SKM-1 (cell line): ENCODE results near the gene ASTL.

Experiments
- DNase-seq: peaks from one replicate; lab custom pipeline; 2025; ENCODE audit not compliant: unreplicated experiment; lab: John Stamatoyannopoulos, UW

ASTL gene

GRCh38 chr2:96102596-96103186 lies 35.6 kb downstream of the ASTL start:
- DNase-seq, result no peak

- DNase-seq, result no peak
These were observed 37.4 kb downstream of the ASTL start for GRCh38 chr2:96100893-96101304.

DNA sequence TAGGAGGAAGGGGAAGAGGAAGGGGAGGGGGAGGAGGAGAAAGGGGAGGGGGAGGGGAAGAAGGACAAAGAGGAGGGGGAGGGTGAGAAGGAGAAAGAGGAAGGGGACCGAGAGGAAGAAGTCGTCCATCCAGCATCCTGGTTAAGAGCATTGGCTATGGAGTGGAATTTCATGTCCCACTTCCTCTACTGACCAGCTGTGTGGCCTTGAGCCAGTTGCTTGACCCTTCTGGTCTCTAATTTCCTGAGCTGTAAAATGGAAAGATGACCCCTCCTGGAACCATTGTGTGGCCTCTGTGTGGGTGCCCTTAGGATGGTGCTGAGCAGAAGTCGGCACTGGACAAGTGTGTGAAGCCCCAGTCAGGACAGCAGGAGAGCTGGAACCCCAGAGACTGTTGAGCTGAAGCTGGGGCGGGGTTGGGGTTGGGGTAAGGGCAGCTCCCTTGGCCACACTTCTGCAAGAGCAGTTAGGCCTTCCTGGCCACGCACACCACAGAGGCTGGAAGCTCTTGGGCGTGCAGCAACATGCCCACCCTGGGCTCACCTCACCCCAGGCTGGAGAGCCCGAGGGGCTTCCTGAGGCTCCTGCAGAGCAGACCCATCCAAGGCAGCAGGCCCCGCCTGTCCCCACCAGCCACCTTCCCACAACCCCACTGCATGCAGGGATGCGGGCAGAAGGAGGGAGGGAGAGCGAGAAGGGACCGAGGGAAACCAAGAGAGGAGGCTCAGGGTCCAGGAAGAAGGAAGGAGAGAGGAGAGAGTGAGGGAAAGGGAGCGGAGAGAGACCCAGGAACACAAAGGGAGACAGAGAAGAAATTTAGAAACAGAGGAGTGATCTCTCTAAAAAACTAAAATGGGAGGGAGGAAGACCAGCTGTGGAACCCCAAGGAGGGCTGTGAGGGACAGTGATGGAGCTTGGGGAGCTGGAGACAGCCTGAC lies 38.2 kb downstream of the ASTL start:
- peak; percentile 34 for DNase-seq

GRCh38 chr2:96098900-96099590 lies 39.3 kb downstream of the ASTL start:
- DNase-seq, result no peak

- DNase-seq, result no peak
These were observed 40.1 kb downstream of the ASTL start for GRCh38 chr2:96097951-96098823.

DNA sequence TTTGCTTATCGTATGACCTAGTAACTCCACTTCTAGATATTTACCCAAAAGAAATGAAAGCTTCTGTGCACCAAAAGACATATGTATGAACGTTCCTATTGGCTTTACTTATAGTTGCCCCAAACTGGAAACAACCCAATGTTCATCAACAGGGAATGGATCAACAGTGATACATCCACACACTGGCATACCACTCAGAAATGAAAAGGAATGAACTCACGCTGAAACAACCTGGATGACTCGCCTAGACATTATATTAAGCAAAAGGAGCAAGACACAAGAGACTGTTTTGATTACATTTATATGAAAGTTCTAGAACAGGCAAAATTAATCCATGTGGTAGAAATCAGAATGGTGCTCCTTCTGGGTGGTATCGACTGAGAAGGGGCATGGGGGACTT lies 40.9 kb downstream of the ASTL start:
- DNase-seq, result no peak

DNA sequence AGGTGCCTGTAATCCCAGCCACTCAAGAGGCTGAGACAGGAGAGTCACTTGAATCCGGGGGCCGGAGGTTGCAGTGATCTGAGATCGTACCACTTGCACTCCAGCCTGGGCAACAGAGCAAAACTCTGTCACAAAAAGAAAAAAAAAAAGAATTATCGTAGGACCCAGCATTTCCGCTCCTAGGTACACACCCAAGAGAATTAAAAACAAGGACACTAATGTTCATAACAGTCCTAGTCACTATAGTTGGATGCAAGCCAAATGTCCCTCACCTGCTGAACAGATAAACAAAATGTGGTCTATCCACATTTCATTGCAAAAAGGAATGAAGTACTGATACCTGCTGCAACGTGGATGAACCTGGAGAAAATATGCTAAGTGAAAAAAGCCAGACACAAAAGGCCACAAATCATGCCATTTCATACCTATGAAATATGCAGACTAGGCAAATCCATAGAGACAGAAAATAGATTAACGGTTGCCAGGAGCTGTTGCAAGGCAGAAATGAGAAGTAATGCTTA lies 43.1 kb downstream of the ASTL start:
- no peak for DNase-seq

GRCh38 chr2:96093528-96093927 lies 44.8 kb downstream of the ASTL start:
- no peak for DNase-seq

- DNase-seq, result no peak
These were observed 45.4 kb downstream of the ASTL start for GRCh38 chr2:96092951-96093350.

DNA sequence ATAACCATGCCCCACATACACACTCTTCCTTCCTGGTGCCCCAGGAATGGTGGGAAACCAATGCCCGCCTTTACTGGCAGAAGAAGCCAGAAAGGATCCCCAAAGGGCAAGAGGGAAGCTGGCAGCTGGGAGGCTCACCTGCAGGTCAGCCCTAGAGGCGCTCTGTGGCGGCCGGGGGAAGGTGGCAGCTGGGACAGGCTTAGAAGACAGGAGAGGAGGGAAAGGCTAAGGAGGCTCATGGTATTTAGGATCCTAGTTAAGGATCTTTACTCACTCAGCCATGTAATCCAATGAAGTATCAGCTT lies 45.8 kb downstream of the ASTL start:
- no peak for DNase-seq

GRCh38 chr2:96091711-96092572 lies 46.4 kb downstream of the ASTL start:
- no peak for DNase-seq

GRCh38 chr2:96091141-96091710 lies 47.1 kb downstream of the ASTL start:
- DNase-seq, result no peak

GRCh38 chr2:96090196-96090926 lies 47.9 kb downstream of the ASTL start:
- no peak for DNase-seq

GRCh38 chr2:96089356-96090195 lies 48.7 kb downstream of the ASTL start:
- DNase-seq, result no peak

DNA sequence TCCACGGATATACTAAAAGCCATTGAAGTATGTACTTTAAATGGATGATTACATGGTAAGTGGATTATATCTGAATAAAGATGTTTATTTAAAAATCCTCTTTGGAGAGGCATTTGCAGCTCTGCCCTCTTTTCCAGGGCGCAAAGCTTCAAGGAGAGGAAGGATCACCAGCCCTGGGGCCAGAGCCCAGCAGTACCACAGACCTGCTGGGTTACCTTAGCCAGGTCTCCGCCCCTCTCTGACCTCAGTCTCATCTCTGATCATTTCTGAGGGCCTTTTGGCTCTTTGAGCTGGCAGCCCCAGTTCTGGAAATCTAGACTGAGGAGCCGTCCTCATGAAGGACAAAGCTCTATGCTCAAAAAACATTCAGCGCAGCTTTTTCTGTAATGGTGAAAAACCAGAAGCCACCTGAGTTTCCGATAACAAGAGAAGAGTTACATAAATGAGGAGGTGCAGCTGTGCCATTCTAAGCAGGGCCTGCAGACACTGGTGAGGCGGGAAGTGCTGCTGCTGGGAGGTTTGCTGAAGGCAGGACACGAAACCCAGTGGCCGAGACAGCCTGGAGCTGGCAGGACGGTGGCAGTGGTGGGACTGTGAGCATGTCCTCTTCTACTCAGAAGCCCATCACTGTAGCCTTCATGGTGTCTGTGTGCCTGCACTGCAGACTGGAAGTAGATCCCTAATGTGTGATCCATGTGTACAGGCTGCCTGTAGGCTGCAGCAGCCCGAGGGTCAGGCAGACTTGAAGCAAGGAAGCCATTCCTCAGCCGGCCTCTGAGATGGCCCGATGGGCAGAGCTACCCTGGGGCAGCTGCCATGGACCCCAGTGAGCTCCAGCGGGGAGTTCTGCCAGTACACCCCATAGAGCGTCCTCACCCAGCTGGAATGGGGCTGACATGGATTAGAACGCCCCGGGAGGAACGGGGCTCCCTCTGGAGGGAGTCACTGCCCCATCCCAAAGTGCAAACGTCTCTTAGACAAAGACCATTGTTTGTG lies 49.7 kb downstream of the ASTL start:
- no peak for DNase-seq

GRCh38 chr2:96087130-96087529 lies 51.2 kb downstream of the ASTL start:
- no peak for DNase-seq
